ENCODE results near the gene BRD7.

BRD7 gene

DNA sequence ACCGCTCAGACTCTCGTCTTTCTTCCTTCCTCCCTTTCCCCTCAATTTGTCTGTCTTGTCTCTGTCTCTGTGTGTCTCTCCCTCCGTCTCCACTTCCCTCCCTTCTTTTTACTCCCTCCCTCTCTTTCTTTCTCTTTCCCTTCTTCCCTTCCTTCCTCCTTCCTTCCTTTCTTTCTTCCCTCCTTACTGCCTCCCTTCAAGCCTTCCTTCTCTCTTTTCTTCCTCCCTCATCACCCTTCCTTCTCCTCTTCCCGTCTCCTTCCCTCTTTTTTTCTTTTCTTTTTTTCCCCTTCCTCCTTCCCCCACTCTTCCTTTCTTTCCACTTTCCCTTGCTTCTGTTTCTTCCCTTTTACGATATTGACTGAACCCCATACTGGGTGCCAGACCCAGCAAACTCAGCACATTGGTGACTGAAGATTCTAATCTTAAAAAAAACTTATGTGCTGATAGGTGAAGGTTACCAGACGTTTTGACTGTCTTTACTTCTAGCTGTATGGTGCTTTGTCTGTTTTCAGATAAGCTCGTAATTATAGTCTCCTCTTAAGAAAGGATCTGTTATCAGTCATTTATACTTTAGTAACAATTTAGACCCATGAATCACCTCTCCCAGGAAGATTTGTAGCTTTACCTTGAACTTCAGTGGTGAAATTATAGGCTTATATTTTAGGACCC, 481 bp upstream of the BRD7 start:
- Histone ChIP-seq H3K4me2 (ENCODE audit: low read depth, low read length, poor library complexity, severe bottlenecking) (peak overlapping the region; percentile 59), H3F3A (ENCODE audit: insufficient read depth) (no peaks in the 10 kb centered on the region), H3K79me2 (ENCODE audit: insufficient read depth, low read length) (peaks cover 42% of the 10 kb centered on the region), H2AFZ (ENCODE audit: low read depth, low read length, severe bottlenecking) (peak overlapping the region; percentile 97), H3K36me3 (ENCODE audit: low read length) (peaks cover 17% of the 10 kb centered on the region), H3K27me3 (ENCODE audit: low read length) (no peaks in the 10 kb centered on the region), H3K4me3 (ENCODE audit: insufficient read depth, low read length, poor library complexity, severe bottlenecking) (peak overlapping the region; percentile 46), H3K9me2 (replicated peaks; ENCODE audit: insufficient read depth, low read length) (no peaks in the 10 kb centered on the region), H3K9me3 (ENCODE audit: insufficient read depth, low read length) (no peaks in the 10 kb centered on the region), H3K27ac (ENCODE audit: low read depth, low read length) (no peak overlapping the region), H4K20me1 (ENCODE audit: low read depth, low read length) (no peaks in the 10 kb centered on the region), H3K9ac (ENCODE audit: low read length) (peak overlapping the region; percentile 39; the same call in 1 of the 2 replicates)
- no peak for TF ChIP-seq EZH2phosphoT487 (conservative IDR thresholded peaks at IDR 0.05; ENCODE audit: low read length)
- TF ChIP-seq, protein P1, sequence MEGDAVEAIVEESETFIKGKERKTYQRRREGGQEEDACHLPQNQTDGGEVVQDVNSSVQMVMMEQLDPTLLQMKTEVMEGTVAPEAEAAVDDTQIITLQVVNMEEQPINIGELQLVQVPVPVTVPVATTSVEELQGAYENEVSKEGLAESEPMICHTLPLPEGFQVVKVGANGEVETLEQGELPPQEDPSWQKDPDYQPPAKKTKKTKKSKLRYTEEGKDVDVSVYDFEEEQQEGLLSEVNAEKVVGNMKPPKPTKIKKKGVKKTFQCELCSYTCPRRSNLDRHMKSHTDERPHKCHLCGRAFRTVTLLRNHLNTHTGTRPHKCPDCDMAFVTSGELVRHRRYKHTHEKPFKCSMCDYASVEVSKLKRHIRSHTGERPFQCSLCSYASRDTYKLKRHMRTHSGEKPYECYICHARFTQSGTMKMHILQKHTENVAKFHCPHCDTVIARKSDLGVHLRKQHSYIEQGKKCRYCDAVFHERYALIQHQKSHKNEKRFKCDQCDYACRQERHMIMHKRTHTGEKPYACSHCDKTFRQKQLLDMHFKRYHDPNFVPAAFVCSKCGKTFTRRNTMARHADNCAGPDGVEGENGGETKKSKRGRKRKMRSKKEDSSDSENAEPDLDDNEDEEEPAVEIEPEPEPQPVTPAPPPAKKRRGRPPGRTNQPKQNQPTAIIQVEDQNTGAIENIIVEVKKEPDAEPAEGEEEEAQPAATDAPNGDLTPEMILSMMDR (IDR thresholded peaks at IDR 0.05; ENCODE audit: insufficient read depth, low read length, poor library complexity, severe bottlenecking) = no peak

DNA sequence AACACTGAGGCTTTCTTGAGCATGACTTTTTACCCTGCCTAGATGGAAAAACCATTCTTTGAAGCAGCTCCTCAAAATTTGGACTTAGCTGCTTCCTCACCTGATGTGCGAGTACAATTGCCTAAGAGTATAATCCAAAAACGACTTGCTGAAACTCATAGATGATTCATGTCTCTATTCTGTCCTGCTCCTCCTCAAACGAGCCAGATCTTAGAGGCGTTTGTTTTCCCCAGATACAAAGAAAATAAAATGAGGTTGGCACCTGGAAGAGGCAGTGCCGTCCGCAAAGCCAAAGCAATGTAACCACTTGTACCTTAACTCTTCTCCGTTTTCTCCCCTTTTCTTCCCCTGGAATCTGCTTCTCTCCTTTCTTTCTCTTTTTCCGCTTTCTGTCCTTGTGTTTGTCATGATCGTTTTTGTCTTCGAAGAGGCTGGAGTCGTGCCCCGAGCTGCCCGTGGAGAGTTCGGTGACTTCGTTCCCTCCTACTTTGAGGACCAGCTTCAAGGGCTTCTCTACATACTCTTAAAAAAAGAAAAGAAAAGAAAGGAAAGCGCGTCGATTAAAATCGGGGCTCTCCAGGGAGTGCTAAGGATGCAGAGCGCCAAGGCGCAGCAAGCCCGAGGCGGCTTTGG, 895 bp downstream of the BRD7 start:
- TF ChIP-seq EZH2phosphoT487 (conservative IDR thresholded peaks at IDR 0.05; ENCODE audit: low read length) = no peak
- Histone ChIP-seq H3K4me2 (ENCODE audit: low read depth, low read length, poor library complexity, severe bottlenecking) (peak overlapping the region; percentile 91), H3K27me3 (ENCODE audit: low read length) (no peaks in the 10 kb centered on the region), H2AFZ (ENCODE audit: low read depth, low read length, severe bottlenecking) (peak overlapping the region; percentile 68), H3F3A (ENCODE audit: insufficient read depth) (no peaks in the 10 kb centered on the region), H3K4me3 (ENCODE audit: insufficient read depth, low read length, poor library complexity, severe bottlenecking) (peak overlapping the region; percentile 96), H3K27ac (ENCODE audit: low read depth, low read length) (no peak overlapping the region), H3K9ac (ENCODE audit: low read length) (peak overlapping the region; percentile 96), H3K79me2 (ENCODE audit: insufficient read depth, low read length) (peaks cover 56% of the 10 kb centered on the region), H3K9me2 (replicated peaks; ENCODE audit: insufficient read depth, low read length) (no peaks in the 10 kb centered on the region), H3K9me3 (ENCODE audit: insufficient read depth, low read length) (no peaks in the 10 kb centered on the region), H4K20me1 (ENCODE audit: low read depth, low read length) (0 out of 2 replicates have a peak, but pooled peaks cover 4% of the 10 kb centered on the region), H3K36me3 (ENCODE audit: low read length) (peaks cover 26% of the 10 kb centered on the region)

DNA sequence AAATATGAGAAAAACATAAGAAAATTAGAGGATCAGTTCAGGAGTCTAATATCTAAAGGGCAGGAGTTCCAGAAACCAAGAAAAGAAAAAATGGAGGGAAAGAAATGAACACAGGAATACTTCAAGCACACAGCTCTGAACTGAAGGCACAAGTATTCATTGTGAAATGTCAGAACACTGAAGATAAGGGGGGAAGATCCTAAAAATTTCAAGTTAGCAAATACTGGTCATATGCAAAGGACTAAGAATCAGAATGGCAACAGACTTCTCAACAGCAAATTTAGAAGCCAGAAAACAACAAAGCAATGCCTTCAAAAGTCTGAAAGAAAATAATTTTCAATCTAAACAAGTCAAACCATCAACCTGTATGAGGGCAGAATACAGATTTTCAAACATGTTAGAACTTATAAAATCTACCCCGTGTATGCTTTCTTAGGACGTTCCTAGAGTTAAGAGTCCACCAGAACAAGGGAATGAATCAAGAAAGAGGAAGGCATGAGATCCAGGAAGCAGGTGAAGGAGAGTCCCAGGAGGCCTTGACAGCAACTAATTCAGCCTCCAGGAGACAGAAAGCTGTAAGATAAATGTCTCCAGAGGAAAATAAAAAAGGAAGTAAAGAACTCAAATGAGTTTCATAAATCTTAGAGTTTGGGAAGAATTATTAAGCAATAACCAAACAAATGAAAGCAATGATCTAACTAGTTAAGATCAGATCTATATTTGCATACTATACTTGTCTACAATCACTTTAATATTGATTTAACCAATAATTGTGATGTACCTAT, 2.8 kb downstream of the BRD7 start:
- Histone ChIP-seq H3K9me2 (replicated peaks; ENCODE audit: insufficient read depth, low read length) (no peaks in the 10 kb centered on the region), H3K4me2 (ENCODE audit: low read depth, low read length, poor library complexity, severe bottlenecking) (peak overlapping the region; percentile 91), H3K4me3 (ENCODE audit: insufficient read depth, low read length, poor library complexity, severe bottlenecking) (no peak overlapping the region), H4K20me1 (ENCODE audit: low read depth, low read length) (0 out of 2 replicates have a peak, but pooled peaks cover 4% of the 10 kb centered on the region), H3K36me3 (ENCODE audit: low read length) (peaks cover 30% of the 10 kb centered on the region), H3K27ac (ENCODE audit: low read depth, low read length) (no peak overlapping the region), H3K79me2 (ENCODE audit: insufficient read depth, low read length) (peaks cover 75% of the 10 kb centered on the region), H3K9ac (ENCODE audit: low read length) (0 out of 2 replicates have a peak overlapping the region, but pooled peaks have one; percentile 17), H3K27me3 (ENCODE audit: low read length) (no peaks in the 10 kb centered on the region), H2AFZ (ENCODE audit: low read depth, low read length, severe bottlenecking) (no peak overlapping the region), H3K9me3 (ENCODE audit: insufficient read depth, low read length) (no peaks in the 10 kb centered on the region), H3F3A (ENCODE audit: insufficient read depth) (no peaks in the 10 kb centered on the region)
- no peak for TF ChIP-seq EZH2phosphoT487 (conservative IDR thresholded peaks at IDR 0.05; ENCODE audit: low read length)
- TF ChIP-seq, protein P1 (IDR thresholded peaks at IDR 0.05; ENCODE audit: insufficient read depth, low read length, poor library complexity, severe bottlenecking) = no peak
